Mononuclear cell (primary cell): ENCODE data around the gene DGAT2. TPM values are rescaled to one million over a fixed set of nuclear protein-coding genes. Genes with fewer than 3 reads are reported as not detected.
A peak's percentile ranks its signal among the peaks of the same experiment; 100 is the strongest.

Experiments
- H3K27me3 ChIP-seq: 2 replicates; pipeline ENCODE4 v1.6.0; 2011; ENCODE audit warnings: low read length, control low read depth; ENCODE audit not compliant: insufficient read depth
- H3K4me1 ChIP-seq: 2 replicates; pipeline ENCODE4 v1.5.1; 2011; ENCODE audit warnings: mild to moderate bottlenecking, low read length, control low read depth; ENCODE audit not compliant: insufficient read depth
- H3K4me3 ChIP-seq: 2 replicates; pipeline ENCODE4 v1.5.1; 2011; ENCODE audit warnings: mild to moderate bottlenecking, low read length, moderate library complexity
- H3K9me3 ChIP-seq: 2 replicates; pipeline ENCODE4 v1.5.1; 2011; ENCODE audit warnings: low read depth, mild to moderate bottlenecking, control low read depth, low read length
- total RNA-seq: library from RNA; depleted of rRNA; stranded (reverse); fragments of >200 nt; gene quantifications from one replicate; pipeline ENCODE4 v1.2.3, GENCODE V29; 2012

Gene DGAT2
- total RNA-seq: 5.5 TPM

- Histone ChIP-seq H3K4me3 (peak within 1 kb of the TSS; percentile 50), H3K9me3 (no peaks in the 10 kb centered on the region), H3K27me3 (no peaks in the 10 kb centered on the region), H3K4me1 (peaks cover 66% of the 10 kb centered on the region)
Measured at GRCh38 chr11:75768112-75768908, at the start of gene DGAT2. Gene DGAT2 (plus strand): TSS chr11:75768778. CDS start chr11:75768992, 214 bp downstream.

- no peaks in the 10 kb centered on the region for H3K27me3 ChIP-seq
- no peaks in the 10 kb centered on the region for H3K4me1 ChIP-seq
- H3K9me3 ChIP-seq: no peaks in the 10 kb centered on the region
- no peak overlapping the region for H3K4me3 ChIP-seq
Measured at GRCh38 chr11:75719340-75720239, 49.0 kb upstream of the DGAT2 start.

GRCh38 chr11:75720639-75721038 is 47.9 kb upstream of the DGAT2 start:
- Histone ChIP-seq H3K4me1 (no peaks in the 10 kb centered on the region), H3K27me3 (no peaks in the 10 kb centered on the region), H3K9me3 (no peaks in the 10 kb centered on the region), H3K4me3 (no peak overlapping the region)

- no peaks in the 10 kb centered on the region for H3K27me3 ChIP-seq
- no peaks in the 10 kb centered on the region for H3K9me3 ChIP-seq
- H3K4me1 ChIP-seq: no peaks in the 10 kb centered on the region
- no peak overlapping the region for H3K4me3 ChIP-seq
Measured at GRCh38 chr11:75721852-75722668, 46.5 kb upstream of the DGAT2 start.

GRCh38 chr11:75722669-75723042 is 45.9 kb upstream of the DGAT2 start:
- Histone ChIP-seq H3K27me3 (no peaks in the 10 kb centered on the region), H3K4me3 (no peak overlapping the region), H3K4me1 (no peaks in the 10 kb centered on the region), H3K9me3 (no peaks in the 10 kb centered on the region)

GRCh38 chr11:75725547-75726320 is 42.8 kb upstream of the DGAT2 start:
- Histone ChIP-seq H3K27me3 (no peaks in the 10 kb centered on the region), H3K4me3 (no peak overlapping the region), H3K4me1 (no peaks in the 10 kb centered on the region)

GRCh38 chr11:75728992-75729391 is 39.6 kb upstream of the DGAT2 start:
- Histone ChIP-seq H3K4me1 (no peaks in the 10 kb centered on the region), H3K27me3 (no peaks in the 10 kb centered on the region), H3K4me3 (no peak overlapping the region), H3K9me3 (no peaks in the 10 kb centered on the region)

More at GRCh38 chr11:75725547-75726320, 42.8 kb upstream of the DGAT2 start:
- H3K9me3 ChIP-seq: no peaks in the 10 kb centered on the region

GRCh38 chr11:75731095-75731494 is 37.5 kb upstream of the DGAT2 start:
- Histone ChIP-seq H3K9me3 (no peaks in the 10 kb centered on the region), H3K27me3 (no peaks in the 10 kb centered on the region), H3K4me1 (no peaks in the 10 kb centered on the region), H3K4me3 (no peak overlapping the region)

GRCh38 chr11:75733071-75733430 is 35.5 kb upstream of the DGAT2 start:
- Histone ChIP-seq H3K4me1 (no peaks in the 10 kb centered on the region), H3K9me3 (no peaks in the 10 kb centered on the region), H3K27me3 (no peaks in the 10 kb centered on the region), H3K4me3 (no peak overlapping the region)

GRCh38 chr11:75733431-75734107 is 35.0 kb upstream of the DGAT2 start:
- H3K4me3 ChIP-seq: no peak overlapping the region
- no peaks in the 10 kb centered on the region for H3K9me3 ChIP-seq
- no peaks in the 10 kb centered on the region for H3K27me3 ChIP-seq
- H3K4me1 ChIP-seq: no peaks in the 10 kb centered on the region

GRCh38 chr11:75734491-75735180 is 33.9 kb upstream of the DGAT2 start:
- H3K4me1 ChIP-seq: no peaks in the 10 kb centered on the region
- H3K4me3 ChIP-seq: no peak overlapping the region
- no peaks in the 10 kb centered on the region for H3K27me3 ChIP-seq
- no peaks in the 10 kb centered on the region for H3K9me3 ChIP-seq

- Histone ChIP-seq H3K9me3 (no peaks in the 10 kb centered on the region), H3K4me3 (no peak overlapping the region), H3K27me3 (no peaks in the 10 kb centered on the region), H3K4me1 (no peaks in the 10 kb centered on the region)
Measured at GRCh38 chr11:75735181-75735845, 33.3 kb upstream of the DGAT2 start.

- Histone ChIP-seq H3K4me1 (no peaks in the 10 kb centered on the region), H3K9me3 (no peaks in the 10 kb centered on the region), H3K27me3 (no peaks in the 10 kb centered on the region), H3K4me3 (no peak overlapping the region)
Measured at GRCh38 chr11:75737314-75737713, 31.3 kb upstream of the DGAT2 start.
